ENCODE measurements around the gene A2M. TPM values are rescaled to one million over a fixed set of nuclear protein-coding genes. Genes with fewer than 3 reads are reported as not detected.

Gene A2M
- total RNA-seq, 1 experiment from 2014 or later, result 1.2 TPM

DNA sequence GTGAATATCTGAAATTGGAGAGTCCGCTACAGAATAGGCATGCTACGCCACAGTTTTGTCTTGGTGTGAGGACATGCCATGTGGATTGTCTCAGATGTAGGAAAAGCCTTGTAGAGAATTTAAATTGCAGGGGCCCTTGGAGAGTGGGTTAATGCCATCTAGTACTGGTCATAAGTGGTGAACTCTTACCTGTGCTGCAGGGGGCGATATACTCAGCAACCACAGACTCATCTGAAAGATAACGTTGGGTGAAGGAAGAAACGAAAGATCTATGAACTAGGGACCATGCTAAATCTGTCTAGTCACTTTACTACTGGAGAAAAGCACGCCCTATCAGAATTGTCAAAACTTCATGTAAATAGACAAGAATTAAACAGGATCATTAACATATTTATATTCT lies 33.7 kb upstream of the A2M start:
- Mint-ChIP-seq H3K9me3 (peaks cover 16% of the 10 kb centered on the region in 2 experiments), H3K4me3 (no peak overlapping the region), H3K27me3 (ENCODE audit: low read depth) (no peaks in the 10 kb centered on the region), H3K36me3 (ENCODE audit: insufficient read depth in 1 of 3, low read depth in 3 of 3) (peaks cover 4 to 14% (median 8%) of the 10 kb centered on the region in 3 experiments; a peak in 6 of 7 replicates), H3K4me1 (peaks cover 0 to 3% of the 10 kb centered on the region in 2 experiments; a peak in 1 of 4 replicates), H3K27ac (no peak overlapping the region; a peak in 1 of 7 replicates)
- Histone ChIP-seq H3K23me2 (ENCODE audit: insufficient read length, low read depth, low read length, poor library complexity, severe bottlenecking) (no peaks in the 10 kb centered on the region), H3K4me2 (ENCODE audit: insufficient read depth, insufficient read length, low read length) (no peak overlapping the region), H2AK5ac (ENCODE audit: insufficient read length, low read length) (no peak overlapping the region), H3T11ph (ENCODE audit: low read length) (no peak overlapping the region), H3K9me3 (ENCODE audit: control insufficient read depth, low read depth, low read length) (peaks cover 1% of the 10 kb centered on the region), H4K8ac (replicated peaks; ENCODE audit: insufficient read length, low read depth, low read length) (no peak overlapping the region), H2BK120ac (ENCODE audit: low read depth, low read length, poor library complexity, severe bottlenecking) (no peak overlapping the region), H3K14ac (ENCODE audit: insufficient read depth, low read length) (no peak overlapping the region), H3K9ac (ENCODE audit: extremely low read depth, insufficient read length, low read length) (no peak overlapping the region), H3K18ac (ENCODE audit: insufficient read length, low read depth, low read length) (no peak overlapping the region), H2BK15ac (ENCODE audit: low read depth, low read length) (no peak overlapping the region), H3K4ac (ENCODE audit: low read depth, low read length) (no peak overlapping the region), H2BK20ac (ENCODE audit: low read depth, low read length, poor library complexity, severe bottlenecking) (no peak overlapping the region), H2AFZ (ENCODE audit: low read length) (no peak overlapping the region), H3K23ac (ENCODE audit: insufficient read length, low read depth, low read length) (no peak overlapping the region), H3K79me2 (ENCODE audit: insufficient read depth, low read length) (no peaks in the 10 kb centered on the region), H3K56ac (ENCODE audit: insufficient read length, low read depth, low read length) (no peak overlapping the region), H4K91ac (ENCODE audit: insufficient read length, low read depth, low read length) (no peak overlapping the region), H3K27ac (ENCODE audit: insufficient read length, low read depth, low read length) (no peak overlapping the region), H2BK5ac (ENCODE audit: insufficient read length, low read length) (no peak overlapping the region), H2BK12ac (ENCODE audit: insufficient read length, low read depth, low read length) (no peak overlapping the region), H3K4me1 (ENCODE audit: insufficient read depth, low read length) (no peaks in the 10 kb centered on the region), H3K79me1 (ENCODE audit: insufficient read depth, low read depth, low read length, poor library complexity, severe bottlenecking) (no peaks in the 10 kb centered on the region), H3K27me3 (ENCODE audit: insufficient read depth, low read length) (no peaks in the 10 kb centered on the region), H4K20me1 (ENCODE audit: control insufficient read depth, insufficient read depth, insufficient read length) (no peaks in the 10 kb centered on the region), H4K5ac (ENCODE audit: insufficient read length, low read depth, low read length) (no peak overlapping the region)
- TF ChIP-seq, protein P1, sequence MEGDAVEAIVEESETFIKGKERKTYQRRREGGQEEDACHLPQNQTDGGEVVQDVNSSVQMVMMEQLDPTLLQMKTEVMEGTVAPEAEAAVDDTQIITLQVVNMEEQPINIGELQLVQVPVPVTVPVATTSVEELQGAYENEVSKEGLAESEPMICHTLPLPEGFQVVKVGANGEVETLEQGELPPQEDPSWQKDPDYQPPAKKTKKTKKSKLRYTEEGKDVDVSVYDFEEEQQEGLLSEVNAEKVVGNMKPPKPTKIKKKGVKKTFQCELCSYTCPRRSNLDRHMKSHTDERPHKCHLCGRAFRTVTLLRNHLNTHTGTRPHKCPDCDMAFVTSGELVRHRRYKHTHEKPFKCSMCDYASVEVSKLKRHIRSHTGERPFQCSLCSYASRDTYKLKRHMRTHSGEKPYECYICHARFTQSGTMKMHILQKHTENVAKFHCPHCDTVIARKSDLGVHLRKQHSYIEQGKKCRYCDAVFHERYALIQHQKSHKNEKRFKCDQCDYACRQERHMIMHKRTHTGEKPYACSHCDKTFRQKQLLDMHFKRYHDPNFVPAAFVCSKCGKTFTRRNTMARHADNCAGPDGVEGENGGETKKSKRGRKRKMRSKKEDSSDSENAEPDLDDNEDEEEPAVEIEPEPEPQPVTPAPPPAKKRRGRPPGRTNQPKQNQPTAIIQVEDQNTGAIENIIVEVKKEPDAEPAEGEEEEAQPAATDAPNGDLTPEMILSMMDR (conservative IDR thresholded peaks at IDR 0.05), result peak; percentile 85
- DNase-seq, result peak; percentile 61
- WGBS (ENCODE audit: extremely low coverage, insufficient read length, low lambda C conversion rate), result no CpG with 5 or more reads among the region's 6 CpGs

All from H9 (cell line).